Hematopoietic multipotent progenitor cell (in vitro differentiated cells): Measurements from ENCODE around the gene EMID1. TPM values are rescaled to one million over a fixed set of nuclear protein-coding genes. Genes with fewer than 3 reads are reported as not detected.
A peak's percentile ranks its signal among the peaks of the same experiment; 100 is the strongest.
"Not testable (repeated sequence)": the region's sequence is repeated elsewhere in the genome, so short reads cannot be mapped to it uniquely, and the experiment has no call there.

Experiments
- DNase-seq, 3 donors: peaks; one replicate each; pipeline ENCODE4 v3.0.0-alpha.2; 2011 to 2015; ENCODE audit warnings: low read depth in 2 of 3, low spot score in 2 of 3
- total RNA-seq: library from RNA; depleted of rRNA; stranded (reverse); fragments of >200 nt; gene quantifications from one replicate; pipeline ENCODE4 v1.2.3, GENCODE V29; 2012

Gene EMID1
- total RNA-seq, 1 donor: 161 TPM

- no peak for DNase-seq
These were observed 20.8 kb downstream of the EMID1 start for GRCh38 chr22:29226351-29226981.

DNA sequence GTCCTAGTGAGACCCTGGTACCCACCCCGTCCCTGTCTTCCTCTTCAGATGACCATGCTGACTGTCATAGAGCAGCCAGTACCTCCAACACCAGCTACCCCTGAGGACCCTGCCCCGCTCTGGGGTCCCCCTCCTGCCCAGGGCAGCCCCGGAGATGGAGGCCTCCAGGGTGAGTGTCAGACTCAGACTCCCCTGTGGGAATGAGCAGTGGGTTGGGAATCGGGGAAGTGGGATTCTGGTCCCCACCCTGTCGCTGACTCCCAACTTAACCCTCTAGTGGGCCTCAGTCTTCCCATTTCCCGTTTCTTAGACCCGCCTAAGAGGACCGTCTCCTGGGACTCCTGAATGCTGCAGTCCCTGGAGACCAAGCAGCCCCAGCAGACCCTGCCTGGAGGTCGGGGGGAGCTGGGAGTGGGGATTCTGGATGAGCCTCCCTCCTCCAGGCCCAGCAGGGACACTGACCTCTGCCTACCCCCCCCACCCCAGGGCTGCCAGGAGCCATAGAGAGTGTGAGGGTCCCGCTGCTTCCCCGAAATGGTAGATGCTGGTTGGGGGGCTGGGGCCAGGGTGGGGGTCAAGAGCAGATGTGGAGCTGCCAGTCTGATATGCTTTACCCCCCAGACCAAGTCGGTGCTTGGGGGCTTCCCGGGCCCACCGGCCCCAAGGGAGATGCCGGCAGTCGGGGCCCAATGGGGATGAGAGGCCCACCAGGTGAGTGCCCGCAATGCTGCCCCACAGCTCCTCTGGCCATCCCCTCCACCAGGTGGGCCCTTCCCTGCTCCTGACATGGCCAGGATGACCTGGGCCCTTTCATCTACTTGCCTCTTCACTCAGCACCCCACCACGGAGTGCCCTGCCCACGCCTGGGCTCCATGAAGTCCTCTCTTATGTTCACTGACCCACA is 25.5 kb downstream of the EMID1 start:
- DNase-seq: no peak

- no peak for DNase-seq
These were observed 26.6 kb downstream of the EMID1 start for GRCh38 chr22:29231971-29232959.

GRCh38 chr22:29233277-29233877 is 27.7 kb downstream of the EMID1 start:
- DNase-seq: no peak

DNA sequence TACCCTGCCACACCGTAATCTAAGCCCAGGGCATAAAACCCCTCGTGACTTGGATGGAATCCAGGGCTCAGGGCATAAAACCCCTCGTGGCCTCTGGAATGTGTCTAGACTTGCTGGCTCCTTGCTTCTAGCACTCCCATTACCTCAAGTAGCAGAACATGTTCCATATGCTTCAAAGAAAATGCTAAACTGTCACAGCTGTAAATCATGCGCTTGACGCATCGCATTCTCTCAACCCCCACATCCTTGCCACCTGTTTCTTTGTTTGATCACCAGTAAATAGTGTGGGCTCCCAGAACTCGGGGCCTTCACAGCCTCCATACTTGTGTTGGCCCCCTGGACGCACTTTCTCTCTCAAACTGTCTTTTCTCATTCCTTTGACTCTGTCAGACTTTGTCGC is 34.8 kb downstream of the EMID1 start:
- DNase-seq: not testable (repeated sequence)

GRCh38 chr22:29243874-29244446 is 38.3 kb downstream of the EMID1 start:
- no peak for DNase-seq

DNA sequence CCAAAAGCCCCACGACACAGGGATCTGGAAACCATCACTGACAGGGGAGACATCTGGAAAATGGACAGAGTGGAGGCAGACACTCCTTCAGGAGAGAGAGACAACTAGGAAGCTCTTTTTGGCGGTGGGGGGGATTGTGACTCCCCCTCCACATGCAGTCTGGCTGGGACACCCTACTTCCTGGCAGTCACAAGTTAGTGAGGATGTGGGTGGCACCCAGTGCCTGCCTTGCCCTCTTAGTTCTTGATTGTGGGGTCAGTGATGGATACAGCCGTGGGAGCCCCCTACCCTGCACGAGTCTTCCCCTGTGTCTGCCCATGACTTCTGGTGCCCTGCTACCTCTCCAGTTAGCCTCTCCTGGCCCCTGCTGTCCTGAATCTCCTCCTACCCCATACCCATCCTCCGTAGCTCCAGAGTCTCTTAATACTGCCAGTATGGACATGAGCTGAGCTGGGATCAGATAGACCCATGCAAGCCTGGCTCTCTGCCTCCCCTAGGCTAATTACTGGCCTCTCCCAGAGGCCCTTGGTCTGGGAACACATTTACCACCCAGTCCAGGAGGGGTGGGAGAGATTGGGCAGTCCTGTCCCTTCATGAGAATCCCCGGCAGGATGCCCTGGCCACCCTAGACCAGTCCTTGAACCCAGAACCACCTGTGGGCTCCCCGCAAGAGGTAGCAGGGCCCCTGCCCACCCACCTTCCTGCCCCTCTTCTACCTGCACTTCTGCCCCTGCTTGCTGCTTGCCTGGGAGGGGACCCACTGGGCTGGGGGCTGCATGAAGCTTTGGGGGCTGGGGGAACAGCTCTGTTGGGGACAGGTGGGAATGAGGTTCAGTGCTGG is 39.3 kb downstream of the EMID1 start:
- no peak for DNase-seq

- DNase-seq: peak; percentile 35 to 78 (median 67)
These were observed 40.1 kb downstream of the EMID1 start for GRCh38 chr22:29245626-29246385.

- DNase-seq: not testable (repeated sequence)
These were observed 42.2 kb downstream of the EMID1 start for GRCh38 chr22:29247891-29248290.

DNA sequence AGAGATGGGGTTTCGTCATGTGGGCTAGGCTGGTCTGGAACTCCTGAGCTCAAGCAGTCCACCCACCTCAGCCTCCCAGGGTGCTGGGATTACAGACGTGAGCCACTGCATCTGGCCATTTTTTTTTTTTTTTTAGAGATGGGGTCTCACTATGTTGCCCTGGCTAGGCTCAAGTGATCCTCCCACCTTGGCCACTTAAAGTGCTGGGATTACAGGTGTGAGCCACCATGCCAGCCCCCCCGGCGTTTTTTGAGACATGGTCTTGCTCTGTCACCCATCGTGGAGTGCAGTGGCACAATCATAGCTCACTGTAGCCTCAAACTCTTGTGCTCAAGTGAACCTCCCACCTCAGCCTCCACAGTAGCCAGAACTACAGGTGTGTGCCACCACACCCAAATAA is 45.6 kb downstream of the EMID1 start:
- DNase-seq: no peak

DNA sequence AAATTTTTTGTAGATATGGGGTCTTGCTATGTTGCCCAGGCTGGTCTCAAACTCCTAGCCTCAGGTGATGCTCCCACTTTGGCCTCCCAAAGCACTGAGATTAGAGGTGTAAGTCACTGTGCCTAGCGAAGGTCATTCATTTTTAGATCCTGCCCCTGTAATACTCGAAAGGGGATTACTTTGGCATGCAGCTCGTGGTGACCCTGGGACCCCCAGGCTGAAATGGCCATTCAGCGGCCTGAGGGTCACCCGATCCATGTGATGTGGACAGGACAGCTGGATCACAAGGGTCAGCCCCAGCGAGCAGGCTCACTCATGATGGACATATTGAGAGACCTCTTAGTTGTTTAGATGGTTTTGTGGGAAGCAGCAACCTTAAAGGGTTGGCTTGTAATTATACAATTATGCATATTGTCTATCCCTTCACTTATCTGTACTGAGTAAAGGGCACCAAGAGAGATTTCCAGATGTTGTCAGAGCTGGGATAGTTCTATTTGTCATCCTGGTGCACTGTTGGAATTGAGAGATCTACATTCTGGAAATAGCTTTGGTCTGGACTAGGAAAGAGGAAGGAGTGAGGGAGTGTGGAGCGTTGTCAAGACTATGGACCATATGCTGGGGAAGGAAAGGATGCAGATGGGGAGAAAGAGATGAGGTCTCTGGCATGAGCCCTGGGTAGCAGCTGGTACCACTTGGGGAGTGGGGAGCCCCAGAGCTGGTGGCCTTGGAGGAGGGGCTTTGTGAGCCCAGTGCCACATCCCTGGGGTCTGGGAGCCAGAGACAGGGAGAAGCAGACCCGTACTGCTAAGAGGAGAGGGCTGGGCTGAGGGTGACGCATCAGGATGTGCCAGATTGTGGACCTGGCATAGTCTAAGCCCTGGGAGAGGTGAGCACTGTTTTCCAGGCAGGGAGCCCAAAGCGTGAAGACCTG is 46.5 kb downstream of the EMID1 start:
- DNase-seq: no peak

GRCh38 chr22:29253561-29254285 is 48.0 kb downstream of the EMID1 start:
- no peak for DNase-seq

- DNase-seq: no peak
These were observed 48.6 kb downstream of the EMID1 start for GRCh38 chr22:29254286-29254660.

- no peak for DNase-seq
These were observed 49.4 kb downstream of the EMID1 start for GRCh38 chr22:29255064-29255621.

- no peak for DNase-seq
These were observed 51.1 kb downstream of the EMID1 start for GRCh38 chr22:29256606-29257325.

GRCh38 chr22:29257751-29258181 is 52.1 kb downstream of the EMID1 start:
- no peak for DNase-seq
